GM06990 (cell line): ENCODE results near the gene CDC73.

ENCODE experiments used
- DNase-seq: peaks from one replicate; pipeline ENCODE4 v3.0.0-alpha.2; 2011; ENCODE audit not compliant: insufficient read length; ENCODE audit errors: extremely low read depth
- H3K27me3 ChIP-seq: replicated peaks from 2 replicates; pipeline ENCODE4 v1.6.0; 2011; ENCODE audit warnings: low read length; ENCODE audit not compliant: control insufficient read depth, insufficient read depth
- H3K36me3 ChIP-seq: 2 replicates; pipeline ENCODE4 v1.5.1; 2011; ENCODE audit warnings: low read length; ENCODE audit not compliant: control insufficient read depth, insufficient read depth
- H3K4me3 ChIP-seq: replicated peaks from 2 replicates; pipeline ENCODE4 v1.5.1; 2011; ENCODE audit warnings: low read depth, mild to moderate bottlenecking, control low read depth, low read length
- CTCF ChIP-seq: IDR thresholded peaks from 2 replicates; pipeline ENCODE4 v1.5.1; 2011; ENCODE audit warnings: low read length, control low read depth, mild to moderate bottlenecking, inconsistent platforms; ENCODE audit not compliant: insufficient read depth, poor library complexity, severe bottlenecking

CDC73 gene

GRCh38 chr1:193210996-193211395 is 89.2 kb downstream of the CDC73 start:
- Histone ChIP-seq H3K27me3 (no peaks in the 10 kb centered on the region), H3K4me3 (no peak overlapping the region), H3K36me3 (peaks cover 5% of the 10 kb centered on the region)
- no peak for DNase-seq
- TF ChIP-seq CTCF = no peak

GRCh38 chr1:193211539-193211938 is 89.7 kb downstream of the CDC73 start:
- Histone ChIP-seq H3K36me3 (peaks cover 5% of the 10 kb centered on the region), H3K4me3 (no peak overlapping the region), H3K27me3 (no peaks in the 10 kb centered on the region)
- no peak for TF ChIP-seq CTCF
- no peak for DNase-seq

- H3K36me3 ChIP-seq = peaks cover 5% of the 10 kb centered on the region
- no peak for TF ChIP-seq CTCF
Measured at GRCh38 chr1:193212637-193213036, 90.8 kb downstream of the CDC73 start.

GRCh38 chr1:193213998-193214397 is 92.2 kb downstream of the CDC73 start:
- no peaks in the 10 kb centered on the region for H3K27me3 ChIP-seq
- no peak for TF ChIP-seq CTCF
- no peak overlapping the region for H3K4me3 ChIP-seq
- no peak for DNase-seq
- peaks cover 5% of the 10 kb centered on the region for H3K36me3 ChIP-seq

More at GRCh38 chr1:193212637-193213036, 90.8 kb downstream of the CDC73 start:
- no peak overlapping the region for H3K4me3 ChIP-seq
- no peak for DNase-seq
- no peaks in the 10 kb centered on the region for H3K27me3 ChIP-seq

- peaks cover 5% of the 10 kb centered on the region for H3K36me3 ChIP-seq
- TF ChIP-seq CTCF = no peak
- no peak overlapping the region for H3K4me3 ChIP-seq
- no peak for DNase-seq
- no peaks in the 10 kb centered on the region for H3K27me3 ChIP-seq
Measured at GRCh38 chr1:193216920-193217319, 95.1 kb downstream of the CDC73 start.

- Histone ChIP-seq H3K36me3 (peaks cover 3% of the 10 kb centered on the region), H3K4me3 (no peak overlapping the region), H3K27me3 (no peaks in the 10 kb centered on the region)
- TF ChIP-seq CTCF = no peak
- no peak for DNase-seq
Measured at GRCh38 chr1:193219391-193219790, 97.6 kb downstream of the CDC73 start.
